GM10248 (cell line): ENCODE measurements around the gene SEZ6L2.
"Not testable (repeated sequence)": the region's sequence is repeated elsewhere in the genome, so short reads cannot be mapped to it uniquely, and the experiment has no call there.

Source experiments
- CTCF ChIA-PET: fragments of 300-600 bp; sonication (Branson Sonifier 250); formaldehyde crosslinking; extraction: SDS; loops from one replicate; lab custom pipeline; 2021; ENCODE audit warnings: antibody characterized with exemption; lab: Yijun Ruan, JAX
- POLR2A ChIA-PET: fragments of 350-650 bp; sonication (Branson Sonifier 250); formaldehyde crosslinking; extraction: SDS; loops from one replicate; lab custom pipeline; 2020; ENCODE audit warnings: antibody characterized with exemption; lab: Yijun Ruan, JAX
- DNase-seq: peaks from one replicate; pipeline ENCODE4 v3.0.0; 2012; ENCODE audit errors: extremely low spot score
- CTCF ChIP-seq: IDR thresholded peaks from 2 replicates; pipeline ENCODE4 v1.5.1; 2012; ENCODE audit warnings: mild to moderate bottlenecking, low read depth; ENCODE audit errors: extremely low read depth, missing control alignments, control extremely low read depth

SEZ6L2 gene

GRCh38 chr16:29911676-29912010, 12.3 kb upstream of the SEZ6L2 start:
- TF ChIP-seq CTCF, result no peak
- DNase-seq, result no peak
- POLR2A ChIA-PET, result no interaction called here
- CTCF ChIA-PET, result no interaction called here

- no peak for DNase-seq
- POLR2A ChIA-PET, result interaction anchor here (0.6 kb wide), 1 partner anchor 89 kb away, joined by 4 read pairs; no protein-coding TSS in a partner anchor
- CTCF ChIA-PET, result interaction anchor here (1.9 kb wide), 1 partner anchor 63 kb away, joined by 5 read pairs; no protein-coding TSS in a partner anchor
- no peak for TF ChIP-seq CTCF
These were observed 11.7 kb upstream of the SEZ6L2 start for GRCh38 chr16:29910819-29911675.

DNA sequence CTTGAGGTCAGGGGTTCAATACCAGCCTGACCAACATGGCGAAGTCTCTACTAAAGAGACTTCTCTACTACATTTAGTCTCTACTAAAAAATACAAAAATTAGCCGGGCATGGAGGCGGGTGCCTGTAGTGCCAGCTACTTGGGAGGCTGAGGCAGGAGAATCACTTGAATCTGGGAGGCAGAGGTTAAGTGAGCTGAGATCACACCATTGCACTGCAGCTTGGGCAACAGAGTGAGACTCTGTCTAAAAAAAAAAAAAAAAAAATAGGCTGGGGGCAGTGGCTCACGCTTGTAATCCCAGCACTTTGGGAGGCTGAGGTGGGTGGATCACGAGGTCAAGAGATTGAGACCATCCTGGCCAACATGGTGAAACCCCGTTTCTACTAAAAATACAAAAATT, 10.5 kb upstream of the SEZ6L2 start:
- DNase-seq, result not testable (repeated sequence)
- POLR2A ChIA-PET, result interaction anchor here (0.7 kb wide), 1 partner anchor 472 kb away, joined by 4 read pairs; the partner anchor contains the start of gene SEPTIN1
- CTCF ChIA-PET, result interaction anchor here (1.9 kb wide), 1 partner anchor 62 kb away, joined by 5 read pairs; no protein-coding TSS in a partner anchor

DNA sequence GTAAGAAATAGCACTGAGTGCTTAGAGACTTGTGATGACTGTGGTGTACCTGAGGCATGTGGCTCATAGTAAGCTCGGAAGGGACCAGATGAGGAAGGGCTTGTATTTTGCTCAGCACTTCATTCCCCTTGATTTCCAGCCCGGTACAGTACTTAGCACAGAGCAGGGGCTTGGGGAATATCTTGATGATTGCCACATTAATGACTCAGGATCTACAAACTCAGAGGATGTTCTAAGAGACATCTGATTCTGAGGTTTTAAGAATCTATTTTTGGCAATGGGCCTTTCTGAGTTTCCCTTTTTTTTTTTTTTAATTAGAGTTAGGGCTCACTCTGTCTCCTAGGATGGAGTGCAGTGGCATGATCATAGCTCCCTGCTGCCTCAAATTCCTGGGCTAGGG, 10.0 kb upstream of the SEZ6L2 start:
- CTCF ChIA-PET, result interaction anchor here (1.0 to 1.9 kb wide), 3 partner anchors 9 to 61 kb away, joined by 4 to 5 read pairs (median 4); partner anchors contain the start of gene ASPHD1
- no peak for DNase-seq
- TF ChIP-seq CTCF, result no peak
- POLR2A ChIA-PET, result no interaction called here

- ChIA-PET CTCF (interaction anchor here (1.0 to 1.3 kb wide), 2 partner anchors 8 to 12 kb away, joined by 4 read pairs; partner anchors contain the start of gene ASPHD1), POLR2A (no interaction called here)
- no peak for TF ChIP-seq CTCF
- no peak for DNase-seq
These were observed 9.4 kb upstream of the SEZ6L2 start for GRCh38 chr16:29908719-29909220.

GRCh38 chr16:29907973-29908372, 8.6 kb upstream of the SEZ6L2 start:
- DNase-seq, result no peak
- TF ChIP-seq CTCF, result no peak
- ChIA-PET CTCF (interaction anchor here (1.3 kb wide), 1 partner anchor 13 kb away, joined by 4 read pairs; no protein-coding TSS in a partner anchor), POLR2A (no interaction called here)
